GM13976 (cell line): ENCODE data around the gene MED15.
"Not testable (repeated sequence)": the region's sequence is repeated elsewhere in the genome, so short reads cannot be mapped to it uniquely, and the experiment has no call there.

Source experiments
- DNase-seq: peaks from one replicate; pipeline ENCODE4 v3.0.0; 2012; ENCODE audit warnings: low spot score
- in situ Hi-C: fragments of 300-500 bp; cut with MboI; formaldehyde crosslinking; loops from one replicate; pipeline ENCODE4 v1.12.0; 2022; ENCODE audit warnings: low sequenced_read_pairs, mixed read lengths, inconsistent platforms; ENCODE audit not compliant: unreplicated experiment
- TF ChIP-seq, protein P1 (sequence below): IDR thresholded peaks from 2 replicates; pipeline ENCODE4 v1.5.1; 2012; ENCODE audit warnings: borderline replicate concordance, mild to moderate bottlenecking; ENCODE audit not compliant: insufficient read depth; ENCODE audit errors: extremely low read depth, missing control alignments, control extremely low read depth

MED15 gene

DNA sequence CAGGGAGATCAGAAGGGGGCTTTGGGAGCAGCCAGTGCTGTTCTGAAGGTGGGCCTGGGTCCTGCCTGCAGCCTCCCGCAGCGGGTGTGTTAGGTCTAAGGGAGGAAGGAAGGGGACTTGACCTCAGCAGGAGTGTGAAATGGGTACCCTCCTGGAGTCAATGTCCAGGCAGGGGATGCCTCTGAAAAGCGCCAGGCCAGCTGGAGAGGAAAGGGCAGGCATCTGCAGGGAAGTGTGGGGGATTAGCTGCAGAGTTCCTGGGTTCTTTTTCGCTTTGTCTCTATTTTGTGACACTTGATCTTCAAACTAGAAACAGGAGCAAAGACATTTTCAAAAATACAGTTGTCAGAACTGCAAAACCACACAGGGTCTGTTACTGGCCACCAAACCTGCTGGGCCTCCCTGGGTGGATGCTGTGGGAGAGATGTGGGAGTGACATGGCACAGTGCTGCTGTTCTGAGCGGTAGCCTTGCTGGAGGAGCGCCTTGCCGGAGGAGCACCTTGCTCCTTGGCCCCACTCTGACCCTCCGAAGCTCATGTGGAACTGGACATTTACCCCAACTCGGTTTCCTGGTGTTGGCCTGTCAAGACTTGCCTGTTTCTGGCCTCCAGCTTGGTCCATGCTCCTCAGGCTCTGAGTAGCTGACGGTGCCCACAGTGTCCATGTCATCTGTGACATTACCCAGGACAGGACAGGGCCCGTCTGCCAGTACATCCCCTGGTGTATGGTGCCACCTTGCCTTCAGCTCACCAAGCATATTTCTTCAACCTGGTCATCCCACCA lies 25.9 kb downstream of the MED15 start:
- in situ Hi-C loops, result no loop called here
- TF ChIP-seq, protein P1, sequence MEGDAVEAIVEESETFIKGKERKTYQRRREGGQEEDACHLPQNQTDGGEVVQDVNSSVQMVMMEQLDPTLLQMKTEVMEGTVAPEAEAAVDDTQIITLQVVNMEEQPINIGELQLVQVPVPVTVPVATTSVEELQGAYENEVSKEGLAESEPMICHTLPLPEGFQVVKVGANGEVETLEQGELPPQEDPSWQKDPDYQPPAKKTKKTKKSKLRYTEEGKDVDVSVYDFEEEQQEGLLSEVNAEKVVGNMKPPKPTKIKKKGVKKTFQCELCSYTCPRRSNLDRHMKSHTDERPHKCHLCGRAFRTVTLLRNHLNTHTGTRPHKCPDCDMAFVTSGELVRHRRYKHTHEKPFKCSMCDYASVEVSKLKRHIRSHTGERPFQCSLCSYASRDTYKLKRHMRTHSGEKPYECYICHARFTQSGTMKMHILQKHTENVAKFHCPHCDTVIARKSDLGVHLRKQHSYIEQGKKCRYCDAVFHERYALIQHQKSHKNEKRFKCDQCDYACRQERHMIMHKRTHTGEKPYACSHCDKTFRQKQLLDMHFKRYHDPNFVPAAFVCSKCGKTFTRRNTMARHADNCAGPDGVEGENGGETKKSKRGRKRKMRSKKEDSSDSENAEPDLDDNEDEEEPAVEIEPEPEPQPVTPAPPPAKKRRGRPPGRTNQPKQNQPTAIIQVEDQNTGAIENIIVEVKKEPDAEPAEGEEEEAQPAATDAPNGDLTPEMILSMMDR, result no peak
- no peak for DNase-seq

GRCh38 chr22:20533879-20534265 lies 26.5 kb downstream of the MED15 start:
- no peak for DNase-seq
- TF ChIP-seq, protein P1, result no peak
- in situ Hi-C loops, result no loop called here

GRCh38 chr22:20536590-20537324 lies 29.3 kb downstream of the MED15 start:
- TF ChIP-seq, protein P1, result no peak
- in situ Hi-C loops, result no loop called here
- no peak for DNase-seq

GRCh38 chr22:20537325-20537756 lies 29.9 kb downstream of the MED15 start:
- TF ChIP-seq, protein P1, result no peak
- DNase-seq, result no peak
- in situ Hi-C loops, result no loop called here

- in situ Hi-C loops, result no loop called here
- TF ChIP-seq, protein P1, result no peak
These were observed 30.6 kb downstream of the MED15 start for GRCh38 chr22:20537983-20538382.

GRCh38 chr22:20538875-20539274 lies 31.5 kb downstream of the MED15 start:
- DNase-seq, in situ Hi-C loops: not testable (repeated sequence)

More at GRCh38 chr22:20537983-20538382, 30.6 kb downstream of the MED15 start:
- no peak for DNase-seq

- TF ChIP-seq, protein P1, result no peak
- no peak for DNase-seq
- in situ Hi-C loops, result no loop called here
These were observed 34.6 kb downstream of the MED15 start for GRCh38 chr22:20542055-20542454.
